GM19324 (cell line): ENCODE measurements around the gene NCOR2.

ENCODE experiments used
- ATAC-seq: cut with Tn5 transposase; IDR thresholded peaks from one replicate; pipeline ENCODE4 v1.9.1; 2021; ENCODE audit warnings: mild to moderate bottlenecking, moderate library complexity; ENCODE audit not compliant: unreplicated experiment, low FRiP score

The NCOR2 gene

DNA sequence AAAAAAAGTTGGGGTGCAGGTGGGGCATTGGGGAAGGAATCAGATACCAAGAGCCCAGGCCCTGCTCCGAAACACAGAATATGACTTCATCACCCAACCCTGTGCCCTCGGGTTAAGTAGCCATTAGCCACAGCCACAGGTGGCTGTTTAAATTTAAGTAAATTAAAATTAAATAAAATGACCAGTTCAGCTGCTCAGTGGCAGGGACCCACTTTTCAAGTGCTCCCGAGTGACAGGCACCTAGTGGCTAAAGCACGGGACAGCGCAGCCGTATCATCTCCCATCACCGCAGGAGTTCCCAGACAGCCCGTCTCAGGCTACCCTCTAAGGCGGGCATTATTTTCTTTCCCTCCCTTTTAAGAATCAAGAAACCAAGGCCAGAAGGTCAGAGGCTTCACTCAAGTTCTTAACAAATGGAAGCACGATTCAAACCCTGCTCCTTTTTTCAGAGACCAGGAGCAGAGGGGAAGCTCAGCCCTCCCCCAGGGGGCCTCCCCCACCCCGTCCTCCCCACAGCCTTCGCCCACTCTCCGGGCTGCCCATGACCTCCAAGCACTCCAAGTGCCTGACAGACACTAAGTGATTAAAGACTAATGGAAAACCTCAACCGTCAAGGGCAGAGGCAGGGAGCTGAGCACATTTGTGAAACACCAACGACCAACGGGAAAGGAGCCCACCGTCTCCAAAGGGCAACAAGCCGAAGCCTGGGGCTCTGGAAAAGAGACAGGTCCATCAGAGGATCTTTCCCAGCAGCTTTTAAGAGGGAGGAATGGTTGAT is 5.2 kb downstream of the NCOR2 start:
- no peak for ATAC-seq

GRCh38 chr12:124561231-124561630 is 6.2 kb downstream of the NCOR2 start:
- no peak for ATAC-seq

- ATAC-seq = no peak
Observed at GRCh38 chr12:124560146-124560890, 7.1 kb downstream of the NCOR2 start.

DNA sequence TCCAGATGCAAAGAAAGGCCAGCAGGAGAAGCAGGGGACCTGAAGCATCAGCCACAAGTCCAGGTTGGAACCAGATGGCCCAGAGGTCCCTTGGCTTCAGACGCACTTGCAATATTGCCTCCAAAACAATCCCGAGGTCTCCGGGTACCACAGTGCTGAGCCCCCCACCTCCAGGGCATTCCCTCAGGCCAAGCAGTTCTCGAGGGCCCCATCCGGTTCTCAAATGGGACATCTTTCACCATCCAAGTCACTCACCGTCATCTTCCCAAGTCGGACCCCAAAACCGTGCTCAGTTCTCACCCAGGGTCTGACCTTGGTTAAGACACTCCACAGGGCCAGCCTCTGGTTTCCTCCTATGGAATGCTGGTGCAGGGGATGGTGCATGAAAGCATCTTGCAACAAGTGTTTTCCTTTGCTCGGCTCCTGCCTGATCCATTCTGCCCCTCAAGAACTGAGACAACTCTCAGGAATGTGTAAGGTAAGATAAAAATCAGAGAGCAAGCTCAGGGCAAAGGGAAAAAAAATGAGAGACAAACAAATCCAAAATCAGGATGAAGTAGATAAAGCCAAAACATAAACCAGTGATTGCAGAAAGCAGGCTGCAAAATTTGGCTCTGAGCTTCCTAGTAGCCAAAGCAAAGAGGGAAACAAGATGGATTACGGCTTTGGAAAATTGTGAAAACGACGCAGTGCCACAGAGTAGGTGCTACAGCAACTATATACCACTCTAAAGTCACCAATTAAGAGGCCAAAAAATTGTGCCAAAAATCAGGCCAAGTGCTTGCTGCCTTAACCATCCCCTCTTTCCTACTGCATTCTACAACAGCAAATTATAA is 8.0 kb downstream of the NCOR2 start:
- ATAC-seq = no peak

GRCh38 chr12:124558313-124558712 is 9.1 kb downstream of the NCOR2 start:
- no peak for ATAC-seq

DNA sequence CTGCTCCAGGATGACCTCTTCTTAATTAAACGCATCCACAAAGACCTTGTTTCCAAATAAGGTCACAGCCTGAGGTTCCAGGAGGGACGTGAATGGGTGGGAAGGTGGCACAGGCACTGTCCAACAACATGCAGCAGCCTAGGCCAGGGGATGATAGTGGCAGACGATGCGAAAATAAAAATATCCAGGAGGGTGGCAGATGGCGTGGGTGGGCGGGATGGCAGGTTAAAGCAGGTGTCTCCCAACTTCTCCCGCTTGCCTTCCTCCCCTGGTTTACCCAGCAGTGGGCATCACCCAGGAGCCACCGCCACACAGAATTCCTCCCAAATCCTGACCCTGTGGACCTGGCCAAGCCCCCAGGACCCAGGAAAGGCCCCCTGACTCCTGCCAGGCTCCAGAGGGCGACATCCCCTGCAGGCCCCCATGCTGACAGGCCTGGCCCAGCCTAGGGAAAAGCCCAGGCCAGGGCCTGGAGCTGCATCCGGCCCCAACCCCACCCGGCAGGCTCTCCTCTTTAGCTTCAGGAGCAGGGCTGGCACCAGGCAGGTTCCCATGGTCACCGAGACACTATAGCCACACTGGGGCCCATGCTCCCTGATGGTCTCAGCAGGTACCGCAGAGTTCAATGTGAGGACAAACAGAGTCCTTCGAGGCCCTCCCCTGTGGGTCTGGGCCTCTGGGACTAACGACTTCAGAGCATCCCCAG is 9.7 kb downstream of the NCOR2 start:
- ATAC-seq = no peak

GRCh38 chr12:124556896-124557501 is 10.4 kb downstream of the NCOR2 start:
- no peak for ATAC-seq

DNA sequence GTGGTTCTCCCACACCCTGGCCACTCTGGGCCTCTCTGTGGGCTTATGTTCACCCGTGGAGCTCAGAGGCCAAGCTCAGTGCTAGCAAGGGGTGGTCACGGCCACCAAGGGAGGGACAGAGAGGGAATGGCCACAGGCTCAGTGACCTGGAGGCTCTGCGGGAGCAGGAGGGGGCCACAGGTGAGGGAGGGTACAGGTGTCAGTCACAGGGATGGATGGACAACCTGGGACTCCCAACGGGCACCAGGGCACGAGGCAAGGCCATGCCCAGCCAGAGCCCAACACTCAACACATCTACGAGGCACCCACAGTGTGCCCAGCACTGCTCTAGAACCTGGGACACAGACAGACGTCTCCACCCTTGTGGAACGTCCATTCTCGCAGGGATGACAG is 11.3 kb downstream of the NCOR2 start:
- no peak for ATAC-seq

DNA sequence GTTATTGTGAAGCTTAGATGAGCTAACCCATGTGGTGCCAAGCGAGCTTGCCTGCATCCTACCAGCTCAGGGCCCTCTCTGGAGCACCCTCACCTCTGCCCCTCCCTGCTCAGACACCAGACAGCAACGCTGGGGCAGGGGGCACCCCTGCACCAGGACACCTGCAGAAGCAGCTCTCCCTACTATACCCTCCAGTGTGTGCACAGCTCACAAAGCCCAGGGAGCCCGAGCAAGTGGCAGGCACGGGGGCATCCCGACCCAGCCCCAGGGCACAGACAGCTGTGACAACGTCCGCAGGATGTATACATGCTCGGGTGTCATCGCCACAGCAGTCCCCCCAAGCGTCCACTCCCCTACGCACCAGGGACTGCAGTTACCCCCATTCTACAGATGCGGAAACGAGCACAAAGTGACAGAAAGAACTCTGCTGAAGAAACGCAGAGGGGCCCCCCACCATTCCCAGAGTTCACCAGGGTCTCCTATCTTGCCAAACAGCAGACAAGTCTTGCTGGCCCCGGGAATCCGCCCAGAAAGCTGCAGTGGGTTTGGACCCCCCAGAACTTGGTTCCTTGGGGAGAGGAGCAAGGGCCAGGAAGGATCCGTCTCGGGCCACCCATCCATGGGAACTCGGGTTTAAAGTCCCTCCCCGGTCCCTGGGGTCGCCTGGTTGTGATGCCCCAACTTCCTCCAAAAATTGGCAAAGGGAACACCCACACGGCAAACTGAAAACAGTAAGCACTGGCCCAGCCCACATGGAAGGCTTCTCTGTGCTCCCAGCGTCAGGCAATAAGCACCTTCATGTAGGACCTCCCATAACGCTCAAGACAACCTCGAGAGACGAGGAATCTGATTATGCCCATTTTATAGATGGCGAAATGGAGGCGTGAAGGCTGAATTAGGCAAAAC is 12.0 kb downstream of the NCOR2 start:
- ATAC-seq = no peak

DNA sequence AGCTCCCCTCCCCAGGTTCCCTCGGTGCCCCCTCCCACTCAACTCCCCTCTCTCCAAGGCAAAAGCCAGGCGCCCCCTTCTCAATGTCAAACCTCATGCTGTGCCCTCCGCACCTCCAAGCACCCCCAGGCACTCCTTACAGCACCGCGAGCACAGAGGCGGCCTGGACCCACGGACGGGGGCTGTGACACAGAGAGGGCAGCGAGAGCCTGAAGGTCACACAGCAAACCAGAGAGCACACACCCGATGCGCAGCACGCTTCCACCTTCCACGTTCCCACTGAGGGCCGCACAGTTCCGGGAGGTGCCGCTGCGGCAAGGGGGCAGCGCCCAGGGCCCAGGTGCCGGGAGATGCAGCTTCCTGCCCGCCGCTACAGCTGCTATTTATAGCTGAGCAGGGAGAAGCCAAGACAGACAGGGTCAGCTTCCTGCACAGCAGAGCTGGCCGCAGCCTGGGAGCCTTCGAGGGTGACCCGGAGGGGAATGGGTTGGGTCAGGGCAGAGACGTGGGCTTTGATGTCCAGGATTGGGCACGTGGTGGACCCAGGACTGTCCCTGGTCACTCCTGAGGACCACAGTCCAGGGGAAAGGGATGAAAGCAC is 12.9 kb downstream of the NCOR2 start:
- ATAC-seq = no peak

- ATAC-seq = no peak
Observed at GRCh38 chr12:124553862-124554428, 13.5 kb downstream of the NCOR2 start.

GRCh38 chr12:124551268-124552144 is 15.9 kb downstream of the NCOR2 start:
- ATAC-seq = no peak

- no peak for ATAC-seq
Observed at GRCh38 chr12:124550123-124551089, 17.0 kb downstream of the NCOR2 start.

GRCh38 chr12:124549629-124550028 is 17.8 kb downstream of the NCOR2 start:
- no peak for ATAC-seq

DNA sequence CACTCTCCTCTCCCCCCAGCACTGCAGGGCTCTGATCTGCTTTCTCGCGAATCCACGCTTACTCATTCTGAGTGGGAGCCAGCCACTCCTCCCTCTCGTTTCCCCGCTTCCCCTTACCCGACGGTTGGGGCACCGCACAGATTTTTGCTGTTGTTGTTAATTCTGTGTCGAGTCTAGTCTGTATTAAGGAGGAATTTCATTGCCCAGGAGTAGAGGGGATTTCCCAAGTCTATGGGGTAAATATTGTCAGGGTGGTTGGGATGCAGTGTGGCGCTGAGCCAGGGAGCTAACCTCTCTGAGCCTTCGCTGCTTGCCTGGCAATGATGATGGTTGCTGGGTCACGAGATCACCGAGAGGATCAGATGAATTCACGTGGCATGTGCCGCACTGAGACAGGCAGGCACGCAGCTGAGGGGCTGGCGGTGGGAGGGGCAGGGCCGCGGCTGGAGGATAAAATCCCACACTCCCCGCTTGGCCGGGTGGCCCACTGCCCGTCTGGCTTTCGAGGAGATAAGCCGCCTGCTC is 18.5 kb downstream of the NCOR2 start:
- no peak for ATAC-seq

- no peak for ATAC-seq
Observed at GRCh38 chr12:124547626-124548025, 19.8 kb downstream of the NCOR2 start.
